ENCODE measurements around the gene PRR23A. TPM values are rescaled to one million over a fixed set of nuclear protein-coding genes. Genes with fewer than 3 reads are reported as not detected.

PRR23A gene
- total and polyA plus RNA-seq, 2 of the 8 experiments (the other 6 are each of a cell fraction or from before 2014, with no cell fraction given): not detected

- Histone ChIP-seq H4K8ac (ENCODE audit: extremely low read depth, insufficient read depth, low read length) (no peak overlapping the region), H2AFZ (ENCODE audit: low read length) (no peak overlapping the region), H2BK12ac (ENCODE audit: low read depth, low read length) (no peak overlapping the region), H3K27me3 (replicated peaks in 1 of 4; ENCODE audit: control insufficient read depth in 3 of 4, extremely low read depth in 1 of 4, insufficient read depth in 3 of 4, low read length in 3 of 4) (no peaks in the 10 kb centered on the region), H2BK120ac (replicated peaks; ENCODE audit: low read depth, low read length) (no peak overlapping the region), H3K56ac (replicated peaks; ENCODE audit: insufficient read length, low read depth, low read length) (no peak overlapping the region), H3K36me3 (ENCODE audit: control insufficient read depth in 2 of 4, insufficient read depth in 4 of 4, low read length in 3 of 4) (no peaks in the 10 kb centered on the region), H4K20me1 (replicated peaks in 1 of 2; ENCODE audit: control insufficient read depth in 1 of 2, insufficient read depth in 2 of 2, low read length in 2 of 2) (no peaks in the 10 kb centered on the region), H2BK20ac (ENCODE audit: low read length) (no peak overlapping the region), H3K14ac (ENCODE audit: insufficient read length) (no peak overlapping the region), H3K79me2 (ENCODE audit: control insufficient read depth in 1 of 2, insufficient read depth in 2 of 2, low read length in 2 of 2) (no peaks in the 10 kb centered on the region), H3K9me3 (ENCODE audit: insufficient read depth in 2 of 2, low read depth in 1 of 2, low read length in 1 of 2) (peaks cover 2 to 14% of the 10 kb centered on the region in 2 experiments; a peak in 1 of 4 replicates), H3K4me1 (replicated peaks in 1 of 4; ENCODE audit: control insufficient read depth in 3 of 4, insufficient read depth in 4 of 4, low read length in 3 of 4) (no peaks in the 10 kb centered on the region), H2BK15ac (ENCODE audit: low read length) (no peak overlapping the region), H3K4me3 (ENCODE audit: extremely low read depth in 1 of 4, insufficient read depth in 2 of 4, low read depth in 3 of 4, low read length in 4 of 4) (no peak overlapping the region), H2BK5ac (ENCODE audit: low read depth, low read length) (no peak overlapping the region), H3K4ac (replicated peaks; ENCODE audit: insufficient read length, low read depth, low read length) (no peak overlapping the region), H3K23ac (ENCODE audit: insufficient read length) (no peak overlapping the region), H2AK5ac (ENCODE audit: low read depth, low read length) (no peak overlapping the region), H3K4me2 (ENCODE audit: insufficient read depth in 1 of 2, low read depth in 2 of 2, low read length in 2 of 2) (no peak overlapping the region), H3K18ac (ENCODE audit: extremely low read depth, low read length) (no peak overlapping the region), H3K79me1 (ENCODE audit: low read depth, low read length) (no peaks in the 10 kb centered on the region), H3K27ac (ENCODE audit: low read depth, low read length) (no peak overlapping the region), H4K91ac (replicated peaks; ENCODE audit: insufficient read length, low read length) (no peak overlapping the region), H3K23me2 (ENCODE audit: low read depth, low read length) (no peaks in the 10 kb centered on the region; the same call in 1 of the 2 replicates), H3K9ac (replicated peaks in 1 of 4; ENCODE audit: extremely low read depth in 1 of 4, low read depth in 3 of 4, low read length in 3 of 4) (no peak overlapping the region), H4K5ac (ENCODE audit: insufficient read length, low read depth, low read length) (no peak overlapping the region)
- ChIA-PET POLR2A (ENCODE audit: partially characterized antibody) (no interaction called here), CTCF (ENCODE audit: partially characterized antibody) (interaction anchor here (0.7 to 1.0 kb wide), 4 partner anchors 11 to 245 kb away, joined by 3 to 5 read pairs (median 3); no protein-coding TSS in a partner anchor)
- FAIRE-seq (no peak), DNase-seq (ENCODE audit: low read depth in 1 of 2, low spot score in 2 of 2) (no peak)
- WGBS, 2 experiments (ENCODE audit: extremely low coverage in 1 of 2, insufficient coverage in 1 of 2, insufficient read length in 1 of 2, insufficient replicate concordance in 2 of 2, low coverage in 1 of 2, low lambda C conversion rate in 2 of 2, missing lambda C conversion rate in 1 of 2): 93% methylated on average over 65 of the region's 81 CpGs; no CpG with 5 or more reads in 1 of the 2 experiments
Observed at GRCh38 chr3:139020036-139020867, 14.2 kb upstream of the PRR23A start.

All from H1 (cell line).